ENCODE results near the gene NONO.
"Not testable (repeated sequence)": the region's sequence is repeated elsewhere in the genome, so short reads cannot be mapped to it uniquely, and the experiment has no call there.

NONO gene

DNA sequence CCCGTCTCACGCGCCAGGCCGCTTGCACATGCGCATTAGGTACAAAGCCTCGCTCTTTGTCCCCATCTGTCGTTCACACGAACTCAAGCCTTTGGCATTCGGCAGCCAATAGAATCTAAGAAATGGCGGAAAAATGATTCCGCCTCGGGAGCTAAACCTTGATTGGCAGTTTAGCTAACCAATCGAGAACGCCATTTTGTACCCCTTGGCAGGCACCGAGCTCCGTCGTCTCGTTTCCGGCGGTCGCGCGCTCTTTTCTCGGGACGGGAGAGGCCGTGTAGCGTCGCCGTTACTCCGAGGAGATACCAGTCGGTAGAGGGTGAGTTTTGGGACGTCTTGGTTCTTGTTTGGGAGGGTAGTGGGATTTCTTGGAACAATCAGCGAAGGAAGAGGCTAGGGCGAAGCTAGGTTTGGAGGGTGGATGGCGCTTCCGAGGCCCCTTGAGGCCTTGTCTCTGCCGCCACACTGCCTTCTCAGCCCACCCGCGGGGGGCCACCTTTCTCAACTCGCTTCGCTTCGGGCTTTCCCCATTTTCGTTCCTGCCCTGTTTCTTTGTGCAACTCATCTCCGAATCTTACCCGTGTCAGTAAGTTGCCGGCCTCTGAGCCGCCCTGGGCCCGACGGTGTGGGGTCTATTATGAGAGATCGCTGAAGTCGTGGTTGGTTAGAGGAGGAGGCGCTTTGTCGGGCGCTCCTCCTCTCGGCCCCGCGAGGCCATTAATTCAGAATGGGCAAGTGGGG is at the start of gene NONO:
NONO (plus strand) TSS at position 233 of the 741 bp plus-strand sequence. CDS start 7,003 bp downstream, outside the sequence.
- peak; percentile 88 for DNase-seq (ENCODE audit: low spot score)

GRCh38 chrX:71235482-71235881 is 48.0 kb upstream of the NONO start:
- no peak for DNase-seq (ENCODE audit: low spot score)

DNA sequence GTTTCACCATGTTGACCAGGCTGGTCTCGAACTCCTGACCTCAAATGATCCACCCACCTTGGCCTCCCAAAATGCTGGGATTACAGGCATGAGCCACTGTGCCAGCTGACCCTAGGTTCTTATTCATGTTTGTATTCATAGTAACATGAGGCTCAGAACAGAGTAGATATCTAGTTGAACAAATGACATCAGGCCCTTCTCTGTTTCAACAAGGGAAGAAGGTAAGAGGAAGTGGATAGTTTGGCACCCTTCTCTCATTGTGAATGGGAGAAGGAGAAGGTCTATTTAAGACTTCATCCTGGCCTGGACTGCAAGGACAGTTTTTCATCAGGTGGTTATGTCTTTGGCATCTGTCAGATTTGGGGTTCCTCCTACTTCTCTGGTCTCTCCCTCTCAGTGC is 46.6 kb upstream of the NONO start:
- no peak for DNase-seq (ENCODE audit: low spot score)

- no peak for DNase-seq (ENCODE audit: low spot score)
These were observed 43.7 kb upstream of the NONO start for GRCh38 chrX:71239781-71240180.

GRCh38 chrX:71241301-71241700 is 42.1 kb upstream of the NONO start:
- DNase-seq (ENCODE audit: low spot score), result no peak

GRCh38 chrX:71244359-71245128 is 38.9 kb upstream of the NONO start:
- DNase-seq (ENCODE audit: low spot score), result no peak

DNA sequence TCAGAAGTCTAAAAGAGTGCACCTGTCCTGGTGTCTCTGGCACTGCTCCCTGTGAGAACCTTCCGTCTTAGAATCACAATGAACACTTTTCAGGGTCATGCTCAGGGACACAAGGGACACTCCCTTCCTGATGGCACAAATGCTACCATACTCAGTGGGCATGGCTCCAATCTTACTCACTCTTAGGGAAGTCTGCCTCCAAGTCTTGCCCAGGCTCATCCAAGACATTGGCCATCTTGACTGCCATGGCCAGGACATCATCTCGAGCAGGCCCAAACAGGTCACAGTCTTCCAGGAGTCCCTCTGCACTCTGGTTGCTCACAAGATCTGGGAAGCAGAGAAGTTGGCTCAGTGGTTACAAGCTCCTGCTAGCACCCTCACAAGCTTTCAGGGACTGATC is 38.3 kb upstream of the NONO start:
- no peak for DNase-seq (ENCODE audit: low spot score)

GRCh38 chrX:71250841-71251240 is 32.6 kb upstream of the NONO start:
- no peak for DNase-seq (ENCODE audit: low spot score)

DNA sequence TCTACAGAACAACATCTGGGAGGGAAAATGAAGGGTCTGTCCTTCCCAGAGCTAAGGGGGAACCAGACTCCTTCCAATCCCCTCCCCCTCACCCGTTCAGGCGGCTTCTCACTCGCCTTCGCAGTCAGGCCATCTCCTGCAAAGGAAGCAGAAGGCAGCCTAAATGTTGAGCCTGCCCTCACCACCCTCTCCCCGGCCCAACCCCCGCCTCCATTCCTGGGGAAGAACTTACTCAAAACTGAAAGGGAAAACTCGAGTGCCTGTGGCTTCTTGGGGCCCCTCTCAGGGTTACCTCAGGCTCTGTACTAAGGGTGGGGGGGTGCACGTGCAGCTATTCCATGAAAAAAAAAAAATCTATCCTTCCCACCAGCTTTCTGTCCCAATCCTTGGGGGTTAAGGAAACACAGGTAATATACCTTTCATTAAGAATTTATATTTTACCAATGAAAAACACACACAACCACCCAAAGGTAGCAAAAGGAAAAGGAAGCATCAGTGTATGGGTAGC is 31.9 kb upstream of the NONO start:
- no peak for DNase-seq (ENCODE audit: low spot score)

DNA sequence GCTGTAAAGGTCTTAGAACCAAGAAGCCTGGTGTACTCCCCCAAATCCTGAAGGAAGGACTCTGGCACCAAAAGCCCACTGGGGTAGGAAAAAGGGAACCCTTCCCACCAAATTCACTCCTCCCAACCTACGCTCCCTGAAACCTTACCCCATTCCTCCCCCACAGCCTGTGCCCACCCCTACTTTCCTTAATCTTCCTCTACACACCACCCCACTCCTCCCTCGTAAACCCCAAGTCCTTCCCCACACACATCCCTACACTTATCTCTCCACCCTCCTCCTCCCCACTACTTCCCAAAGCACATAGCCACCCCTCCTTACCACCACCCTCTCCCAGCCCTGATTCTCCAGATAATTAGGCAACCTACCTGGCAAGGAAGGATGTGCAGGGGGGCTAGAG is 31.2 kb upstream of the NONO start:
- DNase-seq (ENCODE audit: low spot score), result no peak

- DNase-seq (ENCODE audit: low spot score), result peak; percentile 71
These were observed 30.0 kb upstream of the NONO start for GRCh38 chrX:71253253-71254091.

GRCh38 chrX:71254092-71254963 is 29.1 kb upstream of the NONO start, which contains the start of gene ZMYM3:
Gene ZMYM3 (minus strand): TSS chrX:71254140. CDS start chrX:71253255, 885 bp downstream.
- peak; percentile 87 for DNase-seq (ENCODE audit: low spot score)

DNA sequence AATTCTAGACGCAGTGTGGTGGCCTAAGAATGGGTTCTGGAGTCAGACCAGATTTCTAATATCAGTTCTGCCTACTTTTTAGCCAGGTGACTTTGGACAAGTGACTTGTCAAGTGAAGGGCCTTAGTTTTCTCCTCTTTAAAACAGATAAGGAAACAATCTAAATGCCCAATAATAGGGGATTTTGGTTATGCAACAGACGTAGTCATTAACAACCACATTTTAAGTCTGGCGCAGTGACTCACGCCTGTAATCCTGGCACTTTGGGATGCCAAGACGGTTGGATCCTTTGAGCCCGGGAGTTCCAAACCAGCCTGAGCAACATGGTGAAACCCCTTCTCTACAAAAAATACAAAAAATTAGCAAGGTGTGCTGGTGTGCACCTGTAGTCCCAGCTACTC is 27.4 kb upstream of the NONO start:
- no peak for DNase-seq (ENCODE audit: low spot score)

- DNase-seq (ENCODE audit: low spot score), result no peak
These were observed 26.6 kb upstream of the NONO start for GRCh38 chrX:71256856-71257255.

DNA sequence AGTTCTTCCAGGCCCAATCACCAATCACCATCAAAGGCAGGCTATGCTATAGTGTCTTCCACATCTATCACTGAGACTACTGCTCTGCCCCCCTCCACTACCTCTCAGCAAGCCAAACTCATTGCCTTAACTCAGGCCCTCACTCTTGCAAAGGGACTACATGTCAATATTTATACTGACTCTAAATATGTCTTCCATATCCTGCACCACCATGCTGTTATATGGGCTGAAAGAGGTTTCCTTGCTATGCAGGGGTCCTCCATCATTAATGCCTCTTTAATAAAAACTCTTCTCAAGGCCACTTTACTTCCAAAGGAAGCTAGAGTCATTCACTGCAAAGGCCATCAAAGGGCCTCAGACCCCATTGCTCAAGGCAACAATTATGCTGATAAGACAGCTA is 14.8 kb upstream of the NONO start:
- not testable (repeated sequence) for DNase-seq (ENCODE audit: low spot score)

DNA sequence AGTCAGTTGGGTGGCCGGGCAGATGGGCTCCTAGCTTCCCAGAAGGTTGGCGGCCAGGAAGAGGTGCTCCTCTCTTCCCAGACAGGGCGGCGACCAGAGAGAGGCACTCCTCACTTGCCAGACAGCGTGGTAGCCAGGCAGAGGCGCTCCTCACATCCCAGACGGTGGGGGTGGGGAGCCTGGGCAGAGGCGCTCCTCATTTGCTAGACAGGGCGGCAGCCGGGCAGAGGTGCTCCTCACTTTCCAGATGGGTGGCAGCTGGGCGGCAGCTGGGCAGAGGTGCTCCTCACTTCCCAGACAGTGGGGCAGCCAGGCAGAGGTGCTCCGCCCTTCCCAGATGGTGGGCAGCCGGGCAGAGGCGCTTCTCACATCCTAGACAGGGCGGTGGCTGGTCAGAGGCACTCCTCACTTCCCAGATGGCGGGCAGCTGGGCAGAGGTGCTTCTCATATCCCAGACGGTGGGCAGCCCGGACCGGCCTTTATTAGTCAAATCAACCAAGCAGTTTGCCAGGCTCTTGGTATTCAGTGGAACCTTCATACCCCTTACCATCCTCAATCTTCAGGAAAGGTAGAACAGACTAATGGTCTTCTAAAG is 13.5 kb upstream of the NONO start:
- no peak for DNase-seq (ENCODE audit: low spot score)

- not testable (repeated sequence) for DNase-seq (ENCODE audit: low spot score)
These were observed 11.1 kb upstream of the NONO start for GRCh38 chrX:71272313-71272712.

DNA sequence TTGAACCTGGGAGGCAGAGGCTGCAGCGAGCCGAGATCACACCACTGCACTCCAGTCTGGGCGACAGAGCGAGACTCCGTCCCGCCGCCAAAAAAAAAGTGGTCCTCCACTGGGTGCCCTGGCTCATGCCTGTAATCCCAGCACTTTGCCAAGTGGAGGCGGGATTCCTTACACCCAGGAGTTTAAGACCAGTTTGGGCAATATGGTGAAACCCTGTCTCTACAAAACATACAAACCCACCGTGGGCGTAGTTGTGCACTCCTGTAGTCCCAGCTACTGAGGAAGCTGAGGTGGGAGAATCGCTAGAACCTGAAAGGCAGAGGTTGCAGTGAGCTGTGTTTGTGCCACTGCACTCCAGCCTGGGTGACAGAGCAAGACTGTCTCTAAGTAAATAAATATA is 2.1 kb upstream of the NONO start:
- DNase-seq (ENCODE audit: low spot score), result not testable (repeated sequence)

GRCh38 chrX:71282514-71283402 is 677 bp upstream of the NONO start:
- DNase-seq (ENCODE audit: low spot score), result no peak

DNA sequence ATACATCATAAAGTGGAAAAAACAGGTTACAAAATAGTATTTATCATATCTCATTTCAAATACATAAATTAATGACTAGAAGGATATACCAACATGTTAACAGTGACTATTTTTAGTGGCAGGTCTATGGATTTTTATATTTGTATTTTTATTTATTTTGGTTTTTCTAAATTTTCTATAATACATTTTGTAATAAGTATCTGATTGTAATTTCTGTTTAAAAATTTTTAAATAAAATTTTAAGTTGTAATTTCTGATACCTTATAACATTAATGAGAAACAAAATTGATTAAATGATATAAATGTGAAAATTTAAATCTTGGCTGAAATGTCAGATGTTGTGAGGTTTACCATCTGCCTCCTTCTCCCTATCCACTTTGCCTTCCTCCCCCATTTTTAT is 2.5 kb downstream of the NONO start:
- no peak for DNase-seq (ENCODE audit: low spot score)
